ENCODE data around the gene HMX1.

The HMX1 gene

DNA sequence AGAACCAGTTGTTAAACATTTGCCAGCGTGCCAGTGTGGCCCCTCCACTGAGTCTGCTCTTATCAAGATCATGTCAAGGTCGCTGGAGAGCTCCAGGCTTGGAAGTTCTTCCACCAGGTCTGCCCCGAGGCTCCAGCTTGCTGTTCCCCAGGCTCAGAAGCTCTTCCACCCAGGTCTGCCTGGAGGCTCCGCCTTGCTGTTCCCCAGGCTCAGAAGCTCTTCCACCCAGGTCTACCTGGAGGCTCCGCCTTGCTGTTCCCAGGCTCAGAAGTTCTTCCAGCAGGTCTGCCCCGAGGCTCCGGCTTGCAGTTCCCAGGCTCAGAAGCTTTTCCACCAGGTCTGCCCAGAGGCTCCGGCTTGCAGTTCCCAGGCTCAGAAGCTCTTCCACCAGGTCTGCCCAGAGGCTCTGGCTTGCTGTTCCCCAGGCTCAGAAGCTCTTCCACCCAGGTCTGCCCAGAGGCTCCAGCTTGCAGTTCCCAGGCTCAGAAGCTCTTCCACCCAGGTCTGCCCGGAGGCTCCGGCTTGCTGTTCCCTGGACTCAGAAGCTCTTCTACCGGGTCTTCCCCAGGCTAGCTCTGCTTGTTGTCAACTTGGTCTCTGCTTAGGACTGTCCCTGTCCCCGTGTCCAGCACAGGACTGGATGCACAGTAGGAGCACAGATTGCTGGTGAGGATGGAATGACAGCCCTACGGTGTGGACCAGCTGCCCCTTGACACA lies 54.4 kb downstream of the HMX1 start:
- DNase-seq = no peak

All from SIG-M5 (cell line).